Endodermal cell (in vitro differentiated cells): ENCODE measurements around the gene FZD2. TPM values are rescaled to one million over a fixed set of nuclear protein-coding genes. Genes with fewer than 3 reads are reported as not detected.

Experiments used
- DNase-seq: peaks from one replicate; pipeline ENCODE4 v3.0.0-alpha.2; 2017
- H3K27ac ChIP-seq: 2 replicates; pipeline ENCODE4 v1.5.1; 2013; ENCODE audit warnings: mild to moderate bottlenecking, low read depth, low read length, moderate library complexity
- H3K27me3 ChIP-seq: 2 replicates; pipeline ENCODE4 v1.6.1; 2013; ENCODE audit warnings: mild to moderate bottlenecking, low read length, moderate library complexity; ENCODE audit not compliant: insufficient read depth, control insufficient read depth, poor library complexity, severe bottlenecking
- H3K36me3 ChIP-seq: 2 replicates; pipeline ENCODE4 v1.7.0; 2013; ENCODE audit warnings: mild to moderate bottlenecking, low read length, moderate library complexity; ENCODE audit not compliant: control insufficient read depth, insufficient read depth
- H3K4me1 ChIP-seq: one replicate; pipeline ENCODE4 v1.7.0; 2013; ENCODE audit warnings: low read length; ENCODE audit not compliant: control insufficient read depth, insufficient read depth
- H3K4me3 ChIP-seq: 2 replicates; pipeline ENCODE4 v1.5.1; 2013; ENCODE audit warnings: mild to moderate bottlenecking, low read length, moderate library complexity
- H3K9ac ChIP-seq: 2 replicates; pipeline ENCODE4 v1.6.1; 2013; ENCODE audit warnings: mild to moderate bottlenecking, low read length, moderate library complexity; ENCODE audit not compliant: poor library complexity, severe bottlenecking; ENCODE audit errors: extremely low read depth
- H3K9me3 ChIP-seq: 2 replicates; pipeline ENCODE4 v1.6.1; 2013; ENCODE audit warnings: mild to moderate bottlenecking, low read length, moderate library complexity; ENCODE audit not compliant: control insufficient read depth
- H3K27ac Mint-ChIP-seq: 2 replicates; pipeline ENCODE4 v1.8.0; 2020; ENCODE audit warnings: mixed read lengths
- H3K27me3 Mint-ChIP-seq: 2 replicates; pipeline ENCODE4 v1.8.0; 2021; ENCODE audit warnings: mild to moderate bottlenecking, mixed read lengths; ENCODE audit not compliant: insufficient read depth
- H3K36me3 Mint-ChIP-seq: 2 replicates; pipeline ENCODE4 v1.8.0; 2020; ENCODE audit warnings: low read depth, mixed read lengths
- H3K4me1 Mint-ChIP-seq: 2 replicates; pipeline ENCODE4 v1.8.0; 2020; ENCODE audit warnings: mixed read lengths
- H3K4me3 Mint-ChIP-seq: 2 replicates; pipeline ENCODE4 v1.8.0; 2020; ENCODE audit warnings: mild to moderate bottlenecking, moderate library complexity, mixed read lengths
- H3K9me3 Mint-ChIP-seq: 2 replicates; pipeline ENCODE4 v1.8.0; 2020; ENCODE audit warnings: mild to moderate bottlenecking, mixed read lengths
- CTCF ChIP-seq: fragments of 200-600 bp; sonication (generic); conservative IDR thresholded peaks from 2 replicates; pipeline ENCODE4 v1.5.0; 2021; ENCODE audit warnings: antibody characterized with exemption, mild to moderate bottlenecking
- WGBS, 2 experiments: methylation state at CpG; one replicate each; pipeline versions ENCODE4 v1.1.5 to v1.1.7; 2013; ENCODE audit warnings: missing lambda C conversion rate in 2 of 2, mixed read lengths in 1 of 2; ENCODE audit not compliant: insufficient coverage in 1 of 2, insufficient read length in 1 of 2; 5-methylcytosine and 5-hydroxymethylcytosine counted together
- total RNA-seq, 2 donors: library from RNA; stranded (reverse); fragmentation: NEBNext Ultra II Directional in 1 of 2; extraction: Animal tissue kit (Norgen Biotek cat#: 25700) in 1 of 2; gene quantifications; 2 replicates in 1 of 2; 3 replicates in 1 of 2; pipeline ENCODE4 v1.2.1, GENCODE V29; 2021

FZD2 gene
- total RNA-seq, 2 donors from 2014 or later, result 20.6 to 21.9 TPM

- DNase-seq, result no peak
- Mint-ChIP-seq H3K4me3 (no peak overlapping the region), H3K27me3 (peaks cover 14% of the 10 kb centered on the region), H3K9me3 (peaks cover 34% of the 10 kb centered on the region), H3K4me1 (no peaks in the 10 kb centered on the region), H3K36me3 (no peaks in the 10 kb centered on the region), H3K27ac (no peak overlapping the region)
- Histone ChIP-seq H3K27ac (no peak overlapping the region), H3K4me1 (no peaks in the 10 kb centered on the region), H3K9ac (no peak overlapping the region), H3K27me3 (no peaks in the 10 kb centered on the region), H3K9me3 (peaks cover 14% of the 10 kb centered on the region), H3K36me3 (no peaks in the 10 kb centered on the region), H3K4me3 (no peak overlapping the region)
- WGBS, 2 experiments, result 92 to 94% methylated on average over 16 to 28 of the region's 28 CpGs
- TF ChIP-seq CTCF, result no peak
Observed at GRCh38 chr17:44527954-44528353, 29.3 kb upstream of the FZD2 start.

- Histone ChIP-seq H3K4me1 (peaks cover 2% of the 10 kb centered on the region), H3K36me3 (no peaks in the 10 kb centered on the region), H3K27me3 (no peaks in the 10 kb centered on the region), H3K9me3 (peaks cover 14% of the 10 kb centered on the region), H3K4me3 (no peak overlapping the region), H3K27ac (no peak overlapping the region), H3K9ac (no peak overlapping the region)
- Mint-ChIP-seq H3K27me3 (peaks cover 17% of the 10 kb centered on the region), H3K4me1 (peaks cover 5% of the 10 kb centered on the region), H3K4me3 (no peak overlapping the region), H3K9me3 (peaks cover 26% of the 10 kb centered on the region), H3K27ac (no peak overlapping the region), H3K36me3 (no peaks in the 10 kb centered on the region)
- 86 to 87% methylated on average over 1 to 3 of the region's 3 CpGs for WGBS, 2 experiments
- DNase-seq, result peak; percentile 61
- TF ChIP-seq CTCF, result no peak
Observed at GRCh38 chr17:44529864-44530263, 27.4 kb upstream of the FZD2 start.

- WGBS, 2 experiments, result 87 to 88% methylated on average over 6 to 7 of the region's 7 CpGs
- no peak for DNase-seq
- H3K4me3 Mint-ChIP-seq, result no peak overlapping the region
- H3K9ac ChIP-seq, result no peak overlapping the region
- H3K4me1 ChIP-seq, result peaks cover 2% of the 10 kb centered on the region
- TF ChIP-seq CTCF, result no peak
- H3K9me3 ChIP-seq, result peaks cover 14% of the 10 kb centered on the region
- H3K27ac Mint-ChIP-seq, result no peak overlapping the region
- H3K27me3 Mint-ChIP-seq, result peaks cover 15% of the 10 kb centered on the region
- H3K4me3 ChIP-seq, result no peak overlapping the region
- no peak overlapping the region for H3K27ac ChIP-seq
- no peaks in the 10 kb centered on the region for H3K36me3 Mint-ChIP-seq
- no peaks in the 10 kb centered on the region for H3K36me3 ChIP-seq
- no peaks in the 10 kb centered on the region for H3K27me3 ChIP-seq
- peaks cover 8% of the 10 kb centered on the region for H3K4me1 Mint-ChIP-seq
- peaks cover 22% of the 10 kb centered on the region for H3K9me3 Mint-ChIP-seq
Observed at GRCh38 chr17:44530896-44531418, 26.3 kb upstream of the FZD2 start.
